Breast epithelium (tissue), 3 donors: ENCODE measurements around the gene NEK6.

ENCODE experiments used
- POLR2A ChIP-seq: fragments of 450-650 bp; IDR thresholded peaks from one replicate; pipeline ENCODE4 v1.6.1; 2016; ENCODE audit warnings: antibody characterized with exemption, mild to moderate bottlenecking, moderate library complexity
- TF ChIP-seq, protein P1 (sequence below), 3 donors: fragments of 450-650 bp; IDR thresholded peaks; one replicate each; pipeline ENCODE4 v1.5.1; 2016 to 2017; ENCODE audit warnings: antibody characterized with exemption in 3 of 3, mild to moderate bottlenecking in 3 of 3, moderate library complexity in 3 of 3

- no peak for TF ChIP-seq POLR2A
- TF ChIP-seq, protein P1, sequence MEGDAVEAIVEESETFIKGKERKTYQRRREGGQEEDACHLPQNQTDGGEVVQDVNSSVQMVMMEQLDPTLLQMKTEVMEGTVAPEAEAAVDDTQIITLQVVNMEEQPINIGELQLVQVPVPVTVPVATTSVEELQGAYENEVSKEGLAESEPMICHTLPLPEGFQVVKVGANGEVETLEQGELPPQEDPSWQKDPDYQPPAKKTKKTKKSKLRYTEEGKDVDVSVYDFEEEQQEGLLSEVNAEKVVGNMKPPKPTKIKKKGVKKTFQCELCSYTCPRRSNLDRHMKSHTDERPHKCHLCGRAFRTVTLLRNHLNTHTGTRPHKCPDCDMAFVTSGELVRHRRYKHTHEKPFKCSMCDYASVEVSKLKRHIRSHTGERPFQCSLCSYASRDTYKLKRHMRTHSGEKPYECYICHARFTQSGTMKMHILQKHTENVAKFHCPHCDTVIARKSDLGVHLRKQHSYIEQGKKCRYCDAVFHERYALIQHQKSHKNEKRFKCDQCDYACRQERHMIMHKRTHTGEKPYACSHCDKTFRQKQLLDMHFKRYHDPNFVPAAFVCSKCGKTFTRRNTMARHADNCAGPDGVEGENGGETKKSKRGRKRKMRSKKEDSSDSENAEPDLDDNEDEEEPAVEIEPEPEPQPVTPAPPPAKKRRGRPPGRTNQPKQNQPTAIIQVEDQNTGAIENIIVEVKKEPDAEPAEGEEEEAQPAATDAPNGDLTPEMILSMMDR (IDR thresholded peaks at IDR 0.05): no peak
These were observed 14.4 kb downstream of the NEK6 start for GRCh38 chr9:124272118-124272517.
